ENCODE results near the gene ERF. TPM values are rescaled to one million over a fixed set of nuclear protein-coding genes. Genes with fewer than 3 reads are reported as not detected.
A peak's percentile ranks its signal among the peaks of the same experiment; 100 is the strongest.

ERF gene
- total RNA-seq, 1 donor from 2014 or later, result 75.3 TPM

DNA sequence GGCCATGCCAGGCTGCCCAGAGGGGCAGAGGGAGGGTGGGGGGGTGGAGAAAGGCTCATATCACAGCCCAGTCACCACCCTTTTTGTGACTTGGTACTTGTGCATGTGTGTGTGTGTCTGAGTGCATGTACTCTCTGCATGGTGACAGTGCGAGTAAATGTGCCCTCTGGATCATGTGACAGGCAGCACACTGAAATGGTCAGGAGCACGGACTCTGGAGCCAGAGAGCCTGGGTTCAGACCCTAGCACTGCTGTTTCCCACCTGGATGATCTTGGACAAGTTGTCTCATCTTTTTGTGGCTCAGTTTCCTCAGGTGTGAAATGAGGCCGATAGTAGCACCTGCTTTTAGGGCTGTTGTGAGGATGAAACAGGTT, 16.1 kb upstream of the ERF start:
- Mint-ChIP-seq H3K27me3 (ENCODE audit: unreplicated experiment) (no peaks in the 10 kb centered on the region), H3K9me3 (ENCODE audit: unreplicated experiment) (no peaks in the 10 kb centered on the region)

DNA sequence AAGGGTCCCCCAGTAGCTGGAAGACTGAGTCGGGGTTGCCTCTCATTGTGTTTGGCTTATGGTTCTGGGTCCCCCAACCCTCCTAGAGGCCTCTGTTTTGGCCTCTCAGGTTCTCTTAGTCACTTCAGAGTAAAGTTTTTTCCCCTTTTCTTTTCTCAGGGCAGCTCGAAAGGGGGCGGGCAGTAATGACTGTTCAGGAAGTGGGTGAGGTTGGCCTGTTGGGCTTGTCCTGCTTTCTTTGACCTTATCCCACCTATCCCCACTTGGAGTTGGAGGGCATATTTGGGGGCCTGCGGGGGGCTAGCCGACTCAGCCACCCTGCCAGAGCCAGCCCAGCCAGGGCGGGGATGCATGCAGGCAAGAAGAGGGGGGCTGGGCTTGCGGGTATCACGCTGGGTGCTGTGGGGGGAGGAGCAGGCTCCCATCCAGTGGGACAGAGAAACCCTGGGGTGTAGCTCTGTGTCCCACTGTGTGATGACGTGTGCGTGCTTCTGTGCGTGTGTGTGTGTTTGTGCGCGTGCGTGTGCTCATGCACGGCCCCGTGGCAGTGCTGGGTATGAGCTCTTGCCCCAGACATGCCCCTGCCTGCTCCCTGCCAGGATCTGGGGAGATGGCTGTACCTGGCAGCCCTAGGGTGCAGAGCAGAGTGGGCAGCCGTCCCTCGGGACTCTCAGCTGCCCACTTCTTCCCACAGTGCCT, 15.6 kb upstream of the ERF start:
- DNase-seq (ENCODE audit: extremely low spot score, unreplicated experiment), result no peak
- H3K4me1 Mint-ChIP-seq (ENCODE audit: unreplicated experiment), result peaks cover 40% of the 10 kb centered on the region
- H3K27ac Mint-ChIP-seq (ENCODE audit: unreplicated experiment), result peak overlapping the region; percentile 93
- peak overlapping the region; percentile 84 for H3K4me3 Mint-ChIP-seq (ENCODE audit: unreplicated experiment)
- H3K9me3 Mint-ChIP-seq (ENCODE audit: unreplicated experiment), result no peaks in the 10 kb centered on the region
- TF ChIP-seq, protein P1, sequence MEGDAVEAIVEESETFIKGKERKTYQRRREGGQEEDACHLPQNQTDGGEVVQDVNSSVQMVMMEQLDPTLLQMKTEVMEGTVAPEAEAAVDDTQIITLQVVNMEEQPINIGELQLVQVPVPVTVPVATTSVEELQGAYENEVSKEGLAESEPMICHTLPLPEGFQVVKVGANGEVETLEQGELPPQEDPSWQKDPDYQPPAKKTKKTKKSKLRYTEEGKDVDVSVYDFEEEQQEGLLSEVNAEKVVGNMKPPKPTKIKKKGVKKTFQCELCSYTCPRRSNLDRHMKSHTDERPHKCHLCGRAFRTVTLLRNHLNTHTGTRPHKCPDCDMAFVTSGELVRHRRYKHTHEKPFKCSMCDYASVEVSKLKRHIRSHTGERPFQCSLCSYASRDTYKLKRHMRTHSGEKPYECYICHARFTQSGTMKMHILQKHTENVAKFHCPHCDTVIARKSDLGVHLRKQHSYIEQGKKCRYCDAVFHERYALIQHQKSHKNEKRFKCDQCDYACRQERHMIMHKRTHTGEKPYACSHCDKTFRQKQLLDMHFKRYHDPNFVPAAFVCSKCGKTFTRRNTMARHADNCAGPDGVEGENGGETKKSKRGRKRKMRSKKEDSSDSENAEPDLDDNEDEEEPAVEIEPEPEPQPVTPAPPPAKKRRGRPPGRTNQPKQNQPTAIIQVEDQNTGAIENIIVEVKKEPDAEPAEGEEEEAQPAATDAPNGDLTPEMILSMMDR (IDR thresholded peaks at IDR 0.05), result no peak
- H3K36me3 Mint-ChIP-seq (ENCODE audit: unreplicated experiment), result peaks cover 15% of the 10 kb centered on the region
- no peaks in the 10 kb centered on the region for H3K27me3 Mint-ChIP-seq (ENCODE audit: unreplicated experiment)

More for the DNA sequence above, 16.1 kb upstream of the ERF start:
- Mint-ChIP-seq H3K4me1 (ENCODE audit: unreplicated experiment) (peaks cover 44% of the 10 kb centered on the region), H3K27ac (ENCODE audit: unreplicated experiment) (peak overlapping the region; percentile 93), H3K36me3 (ENCODE audit: unreplicated experiment) (peaks cover 17% of the 10 kb centered on the region), H3K4me3 (ENCODE audit: unreplicated experiment) (peak overlapping the region; percentile 84)
- DNase-seq (ENCODE audit: extremely low spot score, unreplicated experiment), result no peak
- TF ChIP-seq, protein P1 (IDR thresholded peaks at IDR 0.05), result no peak

DNA sequence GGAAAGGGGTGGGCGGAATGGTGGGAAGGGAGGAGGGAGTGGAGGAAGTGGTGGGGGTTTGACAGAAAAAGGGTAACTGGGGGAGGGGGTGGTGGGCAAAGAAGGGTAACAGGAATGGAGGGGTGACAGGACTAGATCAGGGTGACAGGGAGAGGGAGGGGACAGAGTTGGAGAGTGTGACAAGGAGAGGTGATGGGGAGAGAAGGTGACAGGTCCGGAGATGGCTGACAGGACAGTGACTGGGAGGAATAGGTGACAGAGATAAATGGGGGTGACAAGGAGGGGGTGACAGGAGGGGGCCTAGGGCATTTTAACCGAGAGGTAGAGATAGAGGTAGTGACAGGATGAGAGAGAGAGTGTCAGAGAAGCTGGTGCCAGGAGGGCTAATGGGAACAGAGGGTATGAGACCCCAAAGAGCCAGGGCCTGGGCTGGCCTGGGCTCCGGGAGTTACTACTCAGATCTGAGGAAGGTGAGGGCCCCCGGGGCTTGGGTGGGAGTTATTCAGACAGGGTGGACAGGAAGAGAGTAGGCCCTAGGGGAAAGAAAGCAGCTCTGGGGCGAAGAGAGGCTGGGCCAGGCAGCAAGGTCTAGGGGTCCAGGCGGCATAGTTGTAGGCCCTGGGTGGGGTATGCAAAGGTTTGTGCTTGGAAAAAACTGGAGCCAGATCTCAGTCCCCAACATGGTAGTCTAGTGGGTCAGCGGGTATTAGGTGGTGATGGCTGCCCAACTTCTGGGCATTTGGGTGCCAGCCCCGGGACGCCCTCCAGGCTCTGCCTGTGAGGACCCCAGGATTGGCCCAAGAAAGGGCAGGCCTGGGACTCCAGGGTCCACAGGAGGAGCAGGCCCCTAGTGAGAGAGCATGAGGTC, 14.8 kb upstream of the ERF start:
- TF ChIP-seq, protein P1 (IDR thresholded peaks at IDR 0.05), result no peak
- Mint-ChIP-seq H3K27ac (ENCODE audit: unreplicated experiment) (peak overlapping the region; percentile 93), H3K36me3 (ENCODE audit: unreplicated experiment) (peaks cover 10% of the 10 kb centered on the region), H3K4me3 (ENCODE audit: unreplicated experiment) (peak overlapping the region; percentile 84), H3K9me3 (ENCODE audit: unreplicated experiment) (no peaks in the 10 kb centered on the region), H3K27me3 (ENCODE audit: unreplicated experiment) (no peaks in the 10 kb centered on the region), H3K4me1 (ENCODE audit: unreplicated experiment) (peaks cover 34% of the 10 kb centered on the region)
- no peak for DNase-seq (ENCODE audit: extremely low spot score, unreplicated experiment)

DNA sequence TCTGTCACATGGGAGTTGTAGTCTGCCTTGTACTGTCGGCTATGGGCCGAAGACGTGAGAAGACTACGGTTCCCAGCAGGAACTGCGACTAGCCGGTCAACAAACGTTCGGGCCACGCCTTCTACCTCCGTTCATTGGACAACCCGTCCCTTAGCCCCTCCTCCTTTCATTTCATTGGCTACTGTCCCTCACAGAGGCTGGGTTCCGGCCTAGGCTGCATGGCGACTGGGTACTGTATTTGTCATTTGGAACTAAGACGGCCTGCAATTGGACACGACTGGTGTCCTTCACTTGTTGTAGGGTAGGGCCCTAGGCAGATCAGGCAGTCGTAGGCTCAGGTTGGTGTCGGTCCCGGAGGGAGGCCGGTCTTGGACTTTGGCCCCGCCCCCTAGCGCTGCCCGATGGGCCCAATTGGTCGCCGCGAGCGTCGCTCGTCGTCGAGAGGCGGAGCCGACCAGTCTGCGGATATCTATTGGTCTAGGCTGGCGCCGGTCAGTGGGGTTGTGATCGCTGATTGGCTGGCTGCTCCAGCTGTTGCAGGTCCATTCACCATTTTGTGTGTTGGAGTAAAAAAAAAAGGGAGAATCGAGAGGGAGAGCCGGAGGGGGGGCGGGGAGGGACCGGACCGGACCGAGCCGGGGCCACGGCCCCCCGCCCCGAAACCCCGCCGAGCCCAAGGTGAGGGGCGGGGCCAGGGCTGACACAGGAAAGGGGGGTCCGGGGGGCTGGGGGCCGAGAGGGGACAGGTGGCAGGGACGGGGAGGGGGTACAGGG, 14.0 kb upstream of the ERF start, which contains the start of gene CIC:
Gene CIC, plus strand, starts transcription at position 549 of the 774 bp plus-strand sequence. CDS start 2,532 bp downstream, outside the sequence.
- peak within 1 kb of the TSS; percentile 93 for H3K27ac Mint-ChIP-seq (ENCODE audit: unreplicated experiment)
- H3K36me3 Mint-ChIP-seq (ENCODE audit: unreplicated experiment), result peaks cover 7% of the 10 kb centered on the region
- peak within 1 kb of the TSS; percentile 84 for H3K4me3 Mint-ChIP-seq (ENCODE audit: unreplicated experiment)
- no peaks in the 10 kb centered on the region for H3K9me3 Mint-ChIP-seq (ENCODE audit: unreplicated experiment)
- H3K4me1 Mint-ChIP-seq (ENCODE audit: unreplicated experiment), result peaks cover 30% of the 10 kb centered on the region
- no peaks in the 10 kb centered on the region for H3K27me3 Mint-ChIP-seq (ENCODE audit: unreplicated experiment)
- TF ChIP-seq, protein P1 (IDR thresholded peaks at IDR 0.05), result no peak
- DNase-seq (ENCODE audit: extremely low spot score, unreplicated experiment), result peak; percentile 100

Data from osteocyte (in vitro differentiated cells).